Neural progenitor cell (in vitro differentiated cells): ENCODE measurements around the gene BTBD9. TPM values are rescaled to one million over a fixed set of nuclear protein-coding genes. Genes with fewer than 3 reads are reported as not detected.

Source experiments
- DNase-seq: peaks from one replicate; pipeline ENCODE4 v3.0.0-alpha.2; 2016; ENCODE audit warnings: low spot score
- H2AFZ ChIP-seq: fragments of 200-600 bp; sonication (generic); replicated peaks from 2 replicates; pipeline ENCODE4 v1.6.1; 2016; ENCODE audit warnings: antibody characterized with exemption
- H3F3A ChIP-seq: fragments of 200-600 bp; sonication (generic); 2 replicates; pipeline ENCODE4 v1.6.1; 2016; ENCODE audit warnings: antibody characterized with exemption, low read depth
- H3K27ac ChIP-seq: fragments of 200-600 bp; sonication (generic); 2 replicates; pipeline ENCODE4 v1.5.1; 2016; ENCODE audit warnings: mild to moderate bottlenecking
- H3K27me3 ChIP-seq: fragments of 200-600 bp; sonication (generic); 2 replicates; pipeline ENCODE4 v1.6.1; 2016; ENCODE audit warnings: mild to moderate bottlenecking, moderate library complexity
- H3K36me3 ChIP-seq: fragments of 200-600 bp; sonication (generic); 2 replicates; pipeline ENCODE4 v1.5.1; 2016
- H3K4me1 ChIP-seq: fragments of 200-600 bp; sonication (generic); 2 replicates; pipeline ENCODE4 v1.6.1; 2016; ENCODE audit warnings: mixed run types
- H3K4me2 ChIP-seq: fragments of 200-600 bp; sonication (generic); 2 replicates; pipeline ENCODE4 v1.6.1; 2016
- H3K4me3 ChIP-seq: fragments of 200-600 bp; sonication (generic); 2 replicates; pipeline ENCODE4 v1.5.1; 2016
- H3K79me2 ChIP-seq: fragments of 200-600 bp; sonication (generic); 2 replicates; pipeline ENCODE4 v1.6.1; 2016; ENCODE audit warnings: low read depth
- H3K9ac ChIP-seq: fragments of 200-600 bp; sonication (generic); 2 replicates; pipeline ENCODE4 v1.6.1; 2016
- H3K9me3 ChIP-seq: fragments of 200-600 bp; sonication (generic); 2 replicates; pipeline ENCODE4 v1.5.1; 2016; ENCODE audit warnings: low read depth
- H4K20me1 ChIP-seq: fragments of 200-600 bp; sonication (generic); 2 replicates; pipeline ENCODE4 v1.6.1; 2016; ENCODE audit warnings: low read depth
- H3K27ac Mint-ChIP-seq: 3 replicates; pipeline ENCODE4 v1.8.0; 2021; ENCODE audit warnings: mixed read lengths
- H3K27me3 Mint-ChIP-seq: 2 replicates; pipeline ENCODE4 v1.8.0; 2022; ENCODE audit warnings: low read depth, mild to moderate bottlenecking, inconsistent platforms, moderate library complexity, mixed read lengths; ENCODE audit not compliant: insufficient read depth
- H3K36me3 Mint-ChIP-seq: 3 replicates; pipeline ENCODE4 v1.8.0; 2021; ENCODE audit warnings: mixed read lengths
- H3K4me1 Mint-ChIP-seq: 3 replicates; pipeline ENCODE4 v1.8.0; 2021; ENCODE audit warnings: mixed read lengths
- H3K4me3 Mint-ChIP-seq: 3 replicates; pipeline ENCODE4 v1.8.0; 2021; ENCODE audit warnings: mild to moderate bottlenecking, moderate library complexity, mixed read lengths
- H3K9me3 Mint-ChIP-seq: 3 replicates; pipeline ENCODE4 v1.8.0; 2020; ENCODE audit warnings: mixed read lengths
- EZH2 ChIP-seq: fragments of 200-600 bp; sonication (generic); IDR thresholded peaks from 2 replicates; pipeline ENCODE4 v1.6.1; 2017; ENCODE audit warnings: antibody characterized with exemption, mild to moderate bottlenecking, moderate library complexity
- EZH2phosphoT487 ChIP-seq: fragments of 200-600 bp; sonication (generic); IDR thresholded peaks from 2 replicates; pipeline ENCODE4 v1.6.1; 2017; ENCODE audit warnings: antibody characterized with exemption
- total RNA-seq: library from RNA; depleted of rRNA; stranded (reverse); fragments of >200 nt; gene quantifications from 2 replicates; pipeline ENCODE4 v1.2.3, GENCODE V29; 2015; ENCODE audit warnings: low replicate concordance
- TF ChIP-seq, protein P1 (sequence below): fragments of 200-600 bp; sonication (generic); IDR thresholded peaks from 2 replicates; pipeline ENCODE4 v1.5.1; 2017; ENCODE audit warnings: antibody characterized with exemption, mild to moderate bottlenecking

Gene BTBD9
- total RNA-seq, 1 donor from 2014 or later = 16.9 TPM

DNA sequence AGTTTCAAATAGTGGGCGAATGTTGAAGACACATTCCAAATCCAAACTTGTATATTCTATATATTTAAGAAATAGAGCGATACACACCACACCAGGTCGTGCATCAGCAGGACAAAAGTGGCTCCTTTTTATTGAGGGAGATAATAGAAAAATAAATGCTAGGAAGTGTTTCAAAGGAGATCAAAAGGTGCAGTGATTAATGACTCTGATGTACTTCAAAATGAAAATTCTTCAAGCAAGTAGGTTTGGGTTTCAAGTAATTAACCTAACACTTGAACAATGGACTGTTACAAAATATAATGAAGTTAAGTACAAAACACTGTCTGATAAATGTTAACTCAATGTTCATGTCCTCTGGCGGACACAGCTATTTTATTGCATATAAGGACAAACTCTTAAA is 185.9 kb downstream of the BTBD9 start:
- TF ChIP-seq EZH2phosphoT487 (no peak), EZH2 (no peak)
- TF ChIP-seq, protein P1, sequence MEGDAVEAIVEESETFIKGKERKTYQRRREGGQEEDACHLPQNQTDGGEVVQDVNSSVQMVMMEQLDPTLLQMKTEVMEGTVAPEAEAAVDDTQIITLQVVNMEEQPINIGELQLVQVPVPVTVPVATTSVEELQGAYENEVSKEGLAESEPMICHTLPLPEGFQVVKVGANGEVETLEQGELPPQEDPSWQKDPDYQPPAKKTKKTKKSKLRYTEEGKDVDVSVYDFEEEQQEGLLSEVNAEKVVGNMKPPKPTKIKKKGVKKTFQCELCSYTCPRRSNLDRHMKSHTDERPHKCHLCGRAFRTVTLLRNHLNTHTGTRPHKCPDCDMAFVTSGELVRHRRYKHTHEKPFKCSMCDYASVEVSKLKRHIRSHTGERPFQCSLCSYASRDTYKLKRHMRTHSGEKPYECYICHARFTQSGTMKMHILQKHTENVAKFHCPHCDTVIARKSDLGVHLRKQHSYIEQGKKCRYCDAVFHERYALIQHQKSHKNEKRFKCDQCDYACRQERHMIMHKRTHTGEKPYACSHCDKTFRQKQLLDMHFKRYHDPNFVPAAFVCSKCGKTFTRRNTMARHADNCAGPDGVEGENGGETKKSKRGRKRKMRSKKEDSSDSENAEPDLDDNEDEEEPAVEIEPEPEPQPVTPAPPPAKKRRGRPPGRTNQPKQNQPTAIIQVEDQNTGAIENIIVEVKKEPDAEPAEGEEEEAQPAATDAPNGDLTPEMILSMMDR = no peak
- Histone ChIP-seq H3K4me3 (no peak overlapping the region), H3K9ac (no peak overlapping the region), H3F3A (no peaks in the 10 kb centered on the region), H3K27ac (no peak overlapping the region), H2AFZ (no peak overlapping the region), H3K36me3 (no peaks in the 10 kb centered on the region), H3K79me2 (no peaks in the 10 kb centered on the region), H3K4me1 (peaks cover 13% of the 10 kb centered on the region), H3K9me3 (no peaks in the 10 kb centered on the region), H3K27me3 (no peaks in the 10 kb centered on the region), H3K4me2 (no peak overlapping the region), H4K20me1 (no peaks in the 10 kb centered on the region)
- no peaks in the 10 kb centered on the region for H3K27me3 Mint-ChIP-seq
- DNase-seq = no peak
- H3K4me3 Mint-ChIP-seq = no peak overlapping the region
- no peaks in the 10 kb centered on the region for H3K4me1 Mint-ChIP-seq
- H3K9me3 Mint-ChIP-seq = peaks cover 10% of the 10 kb centered on the region
- H3K27ac Mint-ChIP-seq = no peak overlapping the region
- H3K36me3 Mint-ChIP-seq = no peaks in the 10 kb centered on the region

DNA sequence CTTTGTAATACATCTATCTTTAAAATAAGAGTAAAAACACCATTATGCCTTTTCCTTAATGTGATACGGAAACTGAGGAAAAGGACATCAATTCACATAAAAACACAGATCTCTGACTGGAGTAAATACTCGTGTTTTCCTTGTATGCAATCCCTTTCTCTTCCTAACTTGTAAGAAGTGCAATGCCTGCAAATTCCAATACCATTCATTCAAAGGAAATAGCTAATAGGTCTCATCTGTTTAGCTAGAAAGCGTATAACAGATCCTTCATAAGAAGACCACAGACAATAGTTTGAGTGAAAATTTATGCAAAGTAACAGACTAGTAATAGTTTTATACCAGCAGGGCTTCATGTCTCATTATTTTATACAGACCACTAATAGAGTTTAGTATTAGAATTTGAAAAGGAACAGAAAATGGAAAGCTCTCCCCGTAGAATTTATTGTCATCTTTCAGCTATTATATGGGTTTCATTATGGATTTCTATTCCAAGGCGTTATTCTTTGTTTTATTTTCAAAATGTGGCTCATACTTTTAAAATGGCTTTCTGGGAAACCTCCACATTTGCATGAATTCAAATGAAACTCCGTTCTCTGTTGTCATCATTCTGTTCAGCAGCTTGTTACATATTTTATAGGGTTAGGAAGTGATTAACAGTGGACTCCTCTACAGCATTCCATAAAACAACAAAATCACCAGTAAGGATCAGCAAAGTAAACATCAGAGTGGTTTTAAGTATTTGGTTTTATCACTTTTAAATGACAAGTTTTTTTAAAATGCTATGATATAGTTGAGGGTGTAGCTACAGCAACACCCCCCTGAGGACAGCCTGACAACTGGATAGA is 186.7 kb downstream of the BTBD9 start:
- no peak overlapping the region for H3K9ac ChIP-seq
- no peaks in the 10 kb centered on the region for H3F3A ChIP-seq
- Mint-ChIP-seq H3K4me1 (no peaks in the 10 kb centered on the region), H3K4me3 (no peak overlapping the region), H3K27me3 (no peaks in the 10 kb centered on the region), H3K9me3 (peaks cover 12% of the 10 kb centered on the region), H3K36me3 (no peaks in the 10 kb centered on the region), H3K27ac (no peak overlapping the region)
- no peak overlapping the region for H3K4me2 ChIP-seq
- H2AFZ ChIP-seq = no peak overlapping the region
- H3K4me3 ChIP-seq = no peak overlapping the region
- H3K4me1 ChIP-seq = peaks cover 12% of the 10 kb centered on the region
- H4K20me1 ChIP-seq = no peaks in the 10 kb centered on the region
- H3K27me3 ChIP-seq = no peaks in the 10 kb centered on the region
- TF ChIP-seq EZH2phosphoT487 (no peak), EZH2 (no peak)
- no peaks in the 10 kb centered on the region for H3K9me3 ChIP-seq
- H3K27ac ChIP-seq = no peak overlapping the region
- H3K79me2 ChIP-seq = no peaks in the 10 kb centered on the region
- no peaks in the 10 kb centered on the region for H3K36me3 ChIP-seq
- no peak for DNase-seq

DNA sequence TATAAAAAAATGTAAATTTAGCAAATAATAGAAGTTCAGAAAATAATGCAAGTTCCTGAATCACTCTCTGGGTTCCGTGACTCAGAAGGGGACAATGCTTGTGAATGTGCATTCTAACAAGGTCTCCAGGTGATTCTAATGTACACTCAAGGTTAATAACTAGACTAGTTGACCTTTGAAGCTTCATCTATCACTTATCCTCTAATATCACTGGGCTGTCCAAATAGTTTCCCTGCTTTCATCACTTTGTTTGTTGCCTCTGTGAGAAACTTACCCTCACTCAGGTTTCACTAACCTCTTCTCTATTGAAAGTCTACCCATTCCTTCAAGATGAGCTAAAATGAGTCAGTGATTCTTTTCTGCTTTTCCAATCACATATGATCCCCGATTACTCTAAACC is 189.0 kb downstream of the BTBD9 start:
- Histone ChIP-seq H3K4me2 (no peak overlapping the region), H3K9me3 (no peaks in the 10 kb centered on the region), H3K36me3 (no peaks in the 10 kb centered on the region), H3K4me3 (no peak overlapping the region), H3K79me2 (no peaks in the 10 kb centered on the region), H3F3A (no peaks in the 10 kb centered on the region), H4K20me1 (no peaks in the 10 kb centered on the region), H3K27ac (no peak overlapping the region), H3K9ac (no peak overlapping the region), H2AFZ (no peak overlapping the region), H3K4me1 (no peaks in the 10 kb centered on the region), H3K27me3 (no peaks in the 10 kb centered on the region)
- H3K4me3 Mint-ChIP-seq = no peak overlapping the region
- no peaks in the 10 kb centered on the region for H3K4me1 Mint-ChIP-seq
- H3K36me3 Mint-ChIP-seq = no peaks in the 10 kb centered on the region
- H3K27me3 Mint-ChIP-seq = no peaks in the 10 kb centered on the region
- TF ChIP-seq, protein P1 = no peak
- TF ChIP-seq EZH2 = no peak
- no peak for TF ChIP-seq EZH2phosphoT487
- peaks cover 12% of the 10 kb centered on the region for H3K9me3 Mint-ChIP-seq
- no peak for DNase-seq
- H3K27ac Mint-ChIP-seq = no peak overlapping the region

DNA sequence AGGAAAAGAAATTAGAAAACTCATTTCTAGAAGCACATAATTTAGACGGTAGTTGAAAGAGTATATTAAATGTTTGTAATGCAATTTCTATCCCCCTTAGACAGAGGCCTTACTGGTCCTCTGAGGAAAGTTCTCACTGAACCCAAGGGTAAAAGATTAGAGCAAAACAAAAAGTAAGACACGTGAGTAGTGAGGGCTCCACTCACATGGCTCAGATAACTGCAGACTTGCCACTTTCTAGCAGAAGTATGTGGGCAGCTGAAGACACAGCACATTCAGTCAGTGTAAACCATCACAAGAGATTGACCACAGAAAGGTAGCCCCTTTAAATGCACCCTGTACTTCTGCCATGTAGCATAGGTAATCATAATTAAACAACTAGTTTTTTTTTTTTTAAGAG is 193.8 kb downstream of the BTBD9 start:
- no peak overlapping the region for H3K27ac Mint-ChIP-seq
- H3F3A ChIP-seq = no peaks in the 10 kb centered on the region
- H3K9me3 Mint-ChIP-seq = peaks cover 12% of the 10 kb centered on the region
- H3K4me2 ChIP-seq = no peak overlapping the region
- TF ChIP-seq EZH2 = no peak
- no peak for TF ChIP-seq EZH2phosphoT487
- H4K20me1 ChIP-seq = no peaks in the 10 kb centered on the region
- H2AFZ ChIP-seq = no peak overlapping the region
- H3K27me3 ChIP-seq = no peaks in the 10 kb centered on the region
- H3K4me1 Mint-ChIP-seq = peaks cover 6% of the 10 kb centered on the region
- H3K4me1 ChIP-seq = peaks cover 6% of the 10 kb centered on the region
- H3K9ac ChIP-seq = no peak overlapping the region
- no peak overlapping the region for H3K4me3 Mint-ChIP-seq
- H3K36me3 Mint-ChIP-seq = no peaks in the 10 kb centered on the region
- H3K36me3 ChIP-seq = no peaks in the 10 kb centered on the region
- H3K9me3 ChIP-seq = no peaks in the 10 kb centered on the region
- no peak overlapping the region for H3K27ac ChIP-seq
- DNase-seq = no peak
- H3K79me2 ChIP-seq = no peaks in the 10 kb centered on the region
- no peaks in the 10 kb centered on the region for H3K27me3 Mint-ChIP-seq
- no peak overlapping the region for H3K4me3 ChIP-seq
